Liver (tissue), 3 donors: Measurements from ENCODE around the gene NUDT17.

ENCODE experiments used
- ATF3 ChIP-seq: IDR thresholded peaks from 2 replicates; pipeline ENCODE4 v1.6.1; 2016; ENCODE audit warnings: antibody characterized with exemption
- CTCF ChIP-seq: fragments of 150-350 bp; IDR thresholded peaks from 2 replicates; pipeline ENCODE4 v1.5.1; 2017; ENCODE audit warnings: improper control_type of control experiment, low read depth, low read length; ENCODE audit not compliant: missing input control
- EGR1 ChIP-seq, 2 donors: IDR thresholded peaks; 2 replicates each; pipeline ENCODE4 v1.6.1; 2016 to 2018; ENCODE audit warnings: antibody characterized with exemption in 2 of 2, low read depth in 2 of 2
- FOXA2 ChIP-seq: IDR thresholded peaks from 2 replicates; pipeline ENCODE4 v1.6.1; 2016; ENCODE audit warnings: antibody characterized with exemption
- GABPA ChIP-seq, 2 donors: IDR thresholded peaks in 1 of 2; conservative IDR thresholded peaks in 1 of 2; 2 replicates each; pipeline ENCODE4 v1.6.1; 2016; ENCODE audit warnings: antibody characterized with exemption in 2 of 2, mild to moderate bottlenecking in 1 of 2, moderate library complexity in 1 of 2
- MAX ChIP-seq: IDR thresholded peaks from 2 replicates; pipeline ENCODE4 v1.6.1; 2016; ENCODE audit warnings: antibody characterized with exemption
- RAD21 ChIP-seq, 2 donors: IDR thresholded peaks; 2 replicates each; pipeline ENCODE4 v1.6.1; 2016; ENCODE audit warnings: antibody characterized with exemption in 2 of 2, mild to moderate bottlenecking in 2 of 2
- REST ChIP-seq: IDR thresholded peaks from 2 replicates; pipeline ENCODE4 v1.6.1; 2016; ENCODE audit warnings: antibody characterized with exemption, mild to moderate bottlenecking
- SP1 ChIP-seq: IDR thresholded peaks from 2 replicates; pipeline ENCODE4 v1.6.1; 2018; ENCODE audit warnings: antibody characterized with exemption, mild to moderate bottlenecking
- TAF1 ChIP-seq: conservative IDR thresholded peaks from 2 replicates; pipeline ENCODE4 v1.6.1; 2016; ENCODE audit warnings: antibody characterized with exemption, mild to moderate bottlenecking
- ZBTB33 ChIP-seq: IDR thresholded peaks from 2 replicates; pipeline ENCODE4 v1.6.1; 2016; ENCODE audit warnings: antibody characterized with exemption
- donor health status: healthy.
- donor health status: healthy.

GRCh38 chr1:145806408-145806807 is 39.0 kb upstream of the NUDT17 start:
- TF ChIP-seq RAD21 (IDR thresholded peaks at IDR 0.05), result no peak
- no peak for TF ChIP-seq REST
- no peak for TF ChIP-seq CTCF
- TF ChIP-seq SP1, result no peak
- no peak for TF ChIP-seq ZBTB33
- TF ChIP-seq FOXA2, result no peak
- TF ChIP-seq TAF1, result no peak
- TF ChIP-seq MAX, result no peak
- no peak for TF ChIP-seq ATF3
- TF ChIP-seq GABPA (IDR thresholded peaks at IDR 0.05 in 1 of 2, conservative IDR thresholded peaks at IDR 0.05 in 1 of 2), result no peak
- no peak for TF ChIP-seq EGR1 (IDR thresholded peaks at IDR 0.05; ENCODE audit: low read depth in 2 of 2)
